ENCODE data around the gene KCNA5. TPM values are rescaled to one million over a fixed set of nuclear protein-coding genes. Genes with fewer than 3 reads are reported as not detected.

KCNA5 gene
- total and polyA plus RNA-seq, 9 of the 15 experiments (the other 6 are each of a cell fraction or from before 2014, with no cell fraction given): not detected

DNA sequence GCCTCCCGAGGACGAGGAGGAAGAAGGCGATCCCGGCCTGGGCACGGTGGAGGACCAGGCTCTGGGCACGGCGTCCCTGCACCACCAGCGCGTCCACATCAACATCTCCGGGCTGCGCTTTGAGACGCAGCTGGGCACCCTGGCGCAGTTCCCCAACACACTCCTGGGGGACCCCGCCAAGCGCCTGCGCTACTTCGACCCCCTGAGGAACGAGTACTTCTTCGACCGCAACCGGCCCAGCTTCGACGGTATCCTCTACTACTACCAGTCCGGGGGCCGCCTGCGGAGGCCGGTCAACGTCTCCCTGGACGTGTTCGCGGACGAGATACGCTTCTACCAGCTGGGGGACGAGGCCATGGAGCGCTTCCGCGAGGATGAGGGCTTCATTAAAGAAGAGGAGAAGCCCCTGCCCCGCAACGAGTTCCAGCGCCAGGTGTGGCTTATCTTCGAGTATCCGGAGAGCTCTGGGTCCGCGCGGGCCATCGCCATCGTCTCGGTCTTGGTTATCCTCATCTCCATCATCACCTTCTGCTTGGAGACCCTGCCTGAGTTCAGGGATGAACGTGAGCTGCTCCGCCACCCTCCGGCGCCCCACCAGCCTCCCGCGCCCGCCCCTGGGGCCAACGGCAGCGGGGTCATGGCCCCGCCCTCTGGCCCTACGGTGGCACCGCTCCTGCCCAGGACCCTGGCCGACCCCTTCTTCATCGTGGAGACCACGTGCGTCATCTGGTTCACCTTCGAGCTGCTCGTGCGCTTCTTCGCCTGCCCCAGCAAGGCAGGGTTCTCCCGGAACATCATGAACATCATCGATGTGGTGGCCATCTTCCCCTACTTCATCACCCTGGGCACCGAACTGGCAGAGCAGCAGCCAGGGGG, 979 bp downstream of the KCNA5 start:
- in situ Hi-C loops (cut with MboI) (no loop called here), intact Hi-C loops (cut with micrococcal nuclease) (no loop called here)
- H2AFZ ChIP-seq (ENCODE audit: low read depth, low read length): no peak overlapping the region
- H3K9me3 ChIP-seq (replicated peaks; ENCODE audit: control insufficient read depth, insufficient read depth, low read depth, low read length): no peaks in the 10 kb centered on the region
- ChIA-PET CTCF (ENCODE audit: low intra/inter-chr PET ratio) (no interaction called here), POLR2A (interaction anchor here (0.6 kb wide), 1 partner anchor 42 kb away, joined by 5 read pairs; no protein-coding TSS in a partner anchor)
- DNase-seq (ENCODE audit: extremely low read depth in 1 of 4, low spot score in 3 of 4) (no peak), FAIRE-seq (no peak), ATAC-seq (no peak)
- H3K4me3 ChIP-seq: no peak overlapping the region
- BruUV-seq (replicated peaks): no TSS peak
- no peak overlapping the region for H3K4me2 ChIP-seq (ENCODE audit: insufficient read depth, low read length)
- no peaks in the 10 kb centered on the region for H3K79me2 ChIP-seq (ENCODE audit: control insufficient read depth, insufficient read depth, low read length)
- no peak overlapping the region for H3K9ac ChIP-seq (ENCODE audit: insufficient read depth in 1 of 2, low read depth in 2 of 2, low read length in 2 of 2)
- WGBS (ENCODE audit: insufficient coverage, low coverage, missing lambda C conversion rate): 3% methylated on average over 23 of the region's 71 CpGs
- no peaks in the 10 kb centered on the region for H3K36me3 ChIP-seq (ENCODE audit: control insufficient read depth, insufficient read depth, low read length)
- H3K4me1 ChIP-seq (replicated peaks in 1 of 2; ENCODE audit: control insufficient read depth in 2 of 2, insufficient read depth in 2 of 2, low read length in 2 of 2): no peaks in the 10 kb centered on the region
- no peaks in the 10 kb centered on the region for H3K9me1 ChIP-seq (ENCODE audit: control insufficient read depth, insufficient read depth, low read length)
- TF ChIP-seq CBX3 (IDR thresholded peaks at IDR 0.05; ENCODE audit: borderline replicate concordance in 1 of 2, low read length in 2 of 2) (no peak), ARID1B (IDR thresholded peaks at IDR 0.05) (no peak), SPI1 (IDR thresholded peaks at IDR 0.05; ENCODE audit: borderline replicate concordance, low read depth, low read length) (no peak), TBL1XR1 (IDR thresholded peaks at IDR 0.05; ENCODE audit: low read length in 2 of 2) (no peak), LCOR (CRISPR knock-in tag; IDR thresholded peaks at IDR 0.05) (no peak), PHB2 (IDR thresholded peaks at IDR 0.05; ENCODE audit: low read depth) (no peak), TEAD4 (IDR thresholded peaks at IDR 0.05; ENCODE audit: low read length) (no peak), TEAD4 (CRISPR knock-in tag; IDR thresholded peaks at IDR 0.05; ENCODE audit: borderline replicate concordance) (no peak), FOXK2 (conservative IDR thresholded peaks at IDR 0.05 in 1 of 2, IDR thresholded peaks at IDR 0.05 in 1 of 2; ENCODE audit: low read depth in 2 of 2) (no peak), ZNF561 (CRISPR knock-in tag; conservative IDR thresholded peaks at IDR 0.05) (no peak), PPARD (CRISPR knock-in tag; IDR thresholded peaks at IDR 0.05) (no peak), PHF8 (IDR thresholded peaks at IDR 0.05; ENCODE audit: borderline replicate concordance, low read length) (no peak), NR1H2 (CRISPR knock-in tag; IDR thresholded peaks at IDR 0.05) (no peak), MAX (CRISPR knock-in tag; IDR thresholded peaks at IDR 0.05) (no peak), THAP7 (CRISPR knock-in tag; IDR thresholded peaks at IDR 0.05) (no peak), POLR3G (IDR thresholded peaks at IDR 0.05; ENCODE audit: extremely low read depth, insufficient read length, insufficient replicate concordance) (no peak), ZC3H4 (CRISPR knock-in tag; IDR thresholded peaks at IDR 0.05; ENCODE audit: borderline replicate concordance) (no peak), IRF9 (tag; IDR thresholded peaks at IDR 0.05) (no peak)
- TF ChIP-seq, protein P1, sequence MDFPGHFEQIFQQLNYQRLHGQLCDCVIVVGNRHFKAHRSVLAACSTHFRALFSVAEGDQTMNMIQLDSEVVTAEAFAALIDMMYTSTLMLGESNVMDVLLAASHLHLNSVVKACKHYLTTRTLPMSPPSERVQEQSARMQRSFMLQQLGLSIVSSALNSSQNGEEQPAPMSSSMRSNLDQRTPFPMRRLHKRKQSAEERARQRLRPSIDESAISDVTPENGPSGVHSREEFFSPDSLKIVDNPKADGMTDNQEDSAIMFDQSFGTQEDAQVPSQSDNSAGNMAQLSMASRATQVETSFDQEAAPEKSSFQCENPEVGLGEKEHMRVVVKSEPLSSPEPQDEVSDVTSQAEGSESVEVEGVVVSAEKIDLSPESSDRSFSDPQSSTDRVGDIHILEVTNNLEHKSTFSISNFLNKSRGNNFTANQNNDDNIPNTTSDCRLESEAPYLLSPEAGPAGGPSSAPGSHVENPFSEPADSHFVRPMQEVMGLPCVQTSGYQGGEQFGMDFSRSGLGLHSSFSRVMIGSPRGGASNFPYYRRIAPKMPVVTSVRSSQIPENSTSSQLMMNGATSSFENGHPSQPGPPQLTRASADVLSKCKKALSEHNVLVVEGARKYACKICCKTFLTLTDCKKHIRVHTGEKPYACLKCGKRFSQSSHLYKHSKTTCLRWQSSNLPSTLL (IDR thresholded peaks at IDR 0.05): no peak
- H3K27ac ChIP-seq (ENCODE audit: extremely low read depth, low read depth, low read length): no peak overlapping the region
- peaks cover 0 to 29% of the 10 kb centered on the region in 2 experiments; a peak in 2 of 5 replicates for H3K27me3 ChIP-seq (ENCODE audit: control insufficient read depth in 2 of 2, insufficient read depth in 2 of 2, low read length in 2 of 2)
- no peaks in the 10 kb centered on the region for H4K20me1 ChIP-seq (replicated peaks; ENCODE audit: control insufficient read depth, insufficient read depth, low read length)
